Fibroblast of villous mesenchyme (primary cell): ENCODE measurements around the gene SOX6. TPM values are rescaled to one million over a fixed set of nuclear protein-coding genes. Genes with fewer than 3 reads are reported as not detected.
"Not testable (repeated sequence)": the region's sequence is repeated elsewhere in the genome, so short reads cannot be mapped to it uniquely, and the experiment has no call there.

Experiments used
- DNase-seq: peaks from one replicate; pipeline ENCODE4 v3.0.0-alpha.2; 2010; ENCODE audit warnings: low read depth
- H3K4me3 ChIP-seq: 2 replicates; pipeline ENCODE4 v1.5.1; 2011; ENCODE audit warnings: low read depth, mild to moderate bottlenecking, low read length
- total RNA-seq: library from RNA; depleted of rRNA; stranded (reverse); fragments of >200 nt; gene quantifications from 2 replicates; pipeline ENCODE4 v1.2.3, GENCODE V29; 2012
- TF ChIP-seq, protein P1 (sequence below): IDR thresholded peaks from 2 replicates; pipeline ENCODE4 v1.5.1; 2012; ENCODE audit warnings: low read depth, mild to moderate bottlenecking, low read length; ENCODE audit not compliant: insufficient read depth

The SOX6 gene
- total RNA-seq, 1 donor: 22.0 TPM

DNA sequence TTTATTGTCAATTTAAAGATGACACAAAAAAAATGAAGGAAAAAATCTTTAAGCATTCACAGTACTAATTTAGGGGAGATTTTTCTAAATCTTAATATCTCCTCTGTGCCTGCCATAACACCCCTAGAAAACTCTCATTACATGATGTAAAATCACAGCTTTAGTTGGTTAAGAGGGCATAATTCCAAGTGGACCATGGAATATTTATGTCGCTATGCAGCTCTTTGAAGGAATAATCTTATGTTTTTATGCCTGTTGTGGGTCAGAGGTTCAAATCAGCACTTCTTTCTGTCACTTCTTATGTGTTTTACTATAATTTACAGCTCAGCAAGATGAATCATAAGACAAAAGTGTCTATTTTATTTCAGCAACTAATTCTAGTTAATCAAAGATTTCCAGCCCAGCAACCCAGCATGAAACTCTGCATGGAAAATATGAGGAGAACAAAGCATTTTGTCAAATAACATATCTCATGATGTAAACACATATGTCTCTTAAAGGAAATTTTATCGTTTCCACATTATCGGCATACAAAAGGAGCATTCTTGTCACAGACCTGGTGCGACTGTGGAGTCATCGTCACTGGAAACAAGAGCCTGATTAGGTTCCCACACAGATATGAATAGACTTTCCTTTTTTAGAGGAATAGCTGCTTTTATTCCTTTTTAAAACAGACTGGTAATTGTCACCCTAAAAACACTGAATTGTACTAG, 274.8 kb downstream of the SOX6 start:
- no peak overlapping the region for H3K4me3 ChIP-seq
- no peak for DNase-seq
- TF ChIP-seq, protein P1, sequence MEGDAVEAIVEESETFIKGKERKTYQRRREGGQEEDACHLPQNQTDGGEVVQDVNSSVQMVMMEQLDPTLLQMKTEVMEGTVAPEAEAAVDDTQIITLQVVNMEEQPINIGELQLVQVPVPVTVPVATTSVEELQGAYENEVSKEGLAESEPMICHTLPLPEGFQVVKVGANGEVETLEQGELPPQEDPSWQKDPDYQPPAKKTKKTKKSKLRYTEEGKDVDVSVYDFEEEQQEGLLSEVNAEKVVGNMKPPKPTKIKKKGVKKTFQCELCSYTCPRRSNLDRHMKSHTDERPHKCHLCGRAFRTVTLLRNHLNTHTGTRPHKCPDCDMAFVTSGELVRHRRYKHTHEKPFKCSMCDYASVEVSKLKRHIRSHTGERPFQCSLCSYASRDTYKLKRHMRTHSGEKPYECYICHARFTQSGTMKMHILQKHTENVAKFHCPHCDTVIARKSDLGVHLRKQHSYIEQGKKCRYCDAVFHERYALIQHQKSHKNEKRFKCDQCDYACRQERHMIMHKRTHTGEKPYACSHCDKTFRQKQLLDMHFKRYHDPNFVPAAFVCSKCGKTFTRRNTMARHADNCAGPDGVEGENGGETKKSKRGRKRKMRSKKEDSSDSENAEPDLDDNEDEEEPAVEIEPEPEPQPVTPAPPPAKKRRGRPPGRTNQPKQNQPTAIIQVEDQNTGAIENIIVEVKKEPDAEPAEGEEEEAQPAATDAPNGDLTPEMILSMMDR: no peak

DNA sequence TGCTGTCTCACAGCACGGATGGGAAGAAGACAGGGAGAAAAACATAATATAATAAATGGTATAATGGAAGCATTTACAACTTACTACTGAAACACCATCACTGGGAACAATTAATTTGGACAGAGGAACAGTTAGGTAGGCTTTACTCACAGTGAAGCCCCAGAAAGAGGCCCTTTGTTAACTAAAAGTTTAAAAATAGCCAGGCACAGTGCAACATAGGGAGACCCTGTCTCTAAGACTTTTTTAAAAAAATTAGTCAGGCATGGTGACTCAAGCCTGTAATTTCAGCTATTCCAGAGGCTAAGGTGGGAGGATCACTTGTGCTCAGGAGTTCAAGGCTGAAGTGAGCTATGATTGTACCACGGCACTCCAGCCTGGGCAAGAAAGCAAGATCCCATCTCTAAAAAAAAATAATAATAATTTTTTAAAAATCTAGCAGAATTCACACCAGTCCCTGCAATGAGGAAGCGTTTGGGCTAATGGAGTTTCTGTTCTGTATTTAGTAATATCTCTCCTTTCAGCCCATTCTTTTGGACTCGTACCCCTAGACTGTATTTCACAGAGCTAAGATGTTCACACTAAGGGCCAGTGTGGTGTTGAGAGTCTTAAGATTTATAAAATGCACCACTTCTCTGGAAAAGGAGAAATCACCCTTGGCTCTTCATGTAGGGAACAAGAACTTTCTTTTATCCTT, 275.5 kb downstream of the SOX6 start:
- DNase-seq: no peak

DNA sequence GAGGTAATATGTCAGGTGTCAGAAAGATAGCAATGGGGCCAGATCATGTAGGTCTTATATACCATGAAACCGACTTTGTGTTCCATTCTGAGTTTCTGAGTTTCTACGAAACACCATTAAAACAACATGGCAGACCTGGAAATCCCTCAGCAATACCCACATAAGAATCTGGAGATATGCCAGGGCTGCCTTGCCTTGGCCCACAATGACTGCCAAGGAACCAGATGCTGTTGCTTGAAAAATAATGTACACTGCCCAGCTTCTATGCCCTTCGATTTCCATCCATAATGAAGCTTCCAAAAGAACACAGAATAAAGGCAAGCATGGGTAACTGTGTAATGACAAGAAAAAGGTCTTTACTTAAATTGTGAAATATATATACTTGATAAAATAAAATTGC, 277.4 kb downstream of the SOX6 start:
- H3K4me3 ChIP-seq: no peak overlapping the region
- TF ChIP-seq, protein P1: no peak
- DNase-seq: no peak

More for the DNA sequence above, 275.5 kb downstream of the SOX6 start:
- TF ChIP-seq, protein P1: no peak
- H3K4me3 ChIP-seq: no peak overlapping the region

DNA sequence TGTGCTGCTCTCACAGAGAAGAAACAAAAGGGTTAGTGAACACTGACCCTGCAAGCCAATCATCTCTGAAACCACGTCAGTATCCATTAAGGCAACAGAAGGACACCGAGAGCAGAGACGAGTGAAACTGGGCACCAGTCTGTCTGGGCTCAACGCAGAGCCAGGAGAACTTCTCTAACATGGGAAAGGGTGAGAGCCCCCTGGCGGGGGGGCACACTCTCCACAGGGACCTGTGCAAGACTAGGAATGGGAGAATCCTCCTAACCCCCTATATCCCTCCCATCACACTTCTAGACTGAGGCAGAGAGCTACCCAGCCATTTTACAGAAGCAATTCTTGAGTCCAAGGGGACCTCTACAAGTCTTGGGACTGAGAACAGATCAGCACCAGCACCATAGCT, 285.8 kb downstream of the SOX6 start:
- TF ChIP-seq, protein P1: no peak
- no peak for DNase-seq
- no peak overlapping the region for H3K4me3 ChIP-seq

DNA sequence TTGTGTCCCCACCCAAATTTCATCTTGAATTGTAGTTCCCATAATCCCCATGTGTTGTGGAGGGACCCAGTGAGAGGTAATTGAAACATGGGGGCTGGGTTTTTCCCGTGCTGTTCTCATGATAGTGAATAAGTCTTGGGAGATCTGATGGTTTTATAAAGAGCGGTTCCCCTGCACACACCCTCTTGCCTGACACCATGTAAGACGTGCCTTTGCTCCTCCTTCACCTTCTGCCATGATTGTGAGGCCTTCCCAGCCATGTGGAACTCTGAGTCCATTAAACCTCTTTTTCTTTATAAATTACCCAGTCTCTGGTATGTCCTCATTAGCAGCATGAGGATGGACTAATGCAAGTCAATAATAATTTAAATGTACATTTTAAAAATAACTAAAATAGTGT, 289.1 kb downstream of the SOX6 start:
- H3K4me3 ChIP-seq, DNase-seq: not testable (repeated sequence)

DNA sequence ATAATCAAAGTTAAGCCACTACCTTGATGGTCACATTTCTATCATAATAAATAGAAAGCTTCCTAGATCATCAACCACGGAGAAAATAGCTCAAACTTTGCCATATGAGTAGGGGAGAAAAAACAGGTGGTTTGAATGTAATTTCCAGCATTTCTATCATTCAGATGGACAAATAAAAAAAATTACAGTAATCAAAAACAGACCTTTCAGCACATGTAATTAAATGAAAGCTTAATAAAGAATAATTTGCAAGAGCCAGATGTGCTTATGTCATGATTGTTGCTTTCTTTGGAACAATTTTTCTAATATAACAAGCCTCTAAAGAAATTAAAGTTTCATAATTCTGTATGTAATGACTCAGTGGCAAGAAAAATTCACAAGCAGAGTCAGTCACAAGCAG, 297.0 kb downstream of the SOX6 start:
- no peak for DNase-seq
- TF ChIP-seq, protein P1: no peak
- no peak overlapping the region for H3K4me3 ChIP-seq

DNA sequence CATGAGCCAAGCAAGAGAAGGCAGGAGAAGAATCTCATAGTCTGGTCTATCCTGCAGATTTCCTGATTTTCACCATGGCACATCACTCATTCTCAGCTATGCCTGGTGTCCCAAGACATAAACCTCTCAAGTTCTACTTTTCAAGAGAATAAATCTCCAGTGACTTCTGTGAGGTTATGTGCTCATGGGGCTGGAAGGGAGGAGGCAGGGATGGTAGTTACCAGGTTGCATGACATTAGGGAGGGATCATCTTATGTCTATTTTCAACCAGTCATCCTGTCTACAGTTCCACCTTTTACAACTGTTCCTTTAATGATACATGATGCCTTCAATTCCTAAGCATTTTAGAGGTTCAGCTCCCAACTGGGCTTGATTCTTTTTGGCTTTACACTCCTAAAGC, 297.7 kb downstream of the SOX6 start:
- DNase-seq: no peak
- H3K4me3 ChIP-seq: no peak overlapping the region
- TF ChIP-seq, protein P1: no peak
